Upper lobe of left lung (tissue), 6 donors: Measurements from ENCODE around the gene TMEM198. TPM values are rescaled to one million over a fixed set of nuclear protein-coding genes. Genes with fewer than 3 reads are reported as not detected.

Experiments
- ATAC-seq, 2 donors: fragments of 200-7000 bp; cut with Tn5 transposase; one replicate each; pipeline ENCODE4 v1.9.1; 2022; ENCODE audit warnings: mild to moderate bottlenecking in 2 of 2, moderate library complexity in 2 of 2; ENCODE audit not compliant: low FRiP score in 2 of 2
- DNase-seq, 2 donors: peaks; one replicate each; pipeline ENCODE4 v3.0.0-alpha.2; 2019 to 2020
- H3K27ac ChIP-seq, 4 donors: fragments of 200-600 bp; sonication (generic); one replicate each; pipeline ENCODE4 v1.5.1; 2016 to 2019
- H3K27me3 ChIP-seq, 4 donors: fragments of 200-600 bp; sonication (generic); one replicate each; pipeline ENCODE4 v1.5.1; 2017 to 2019
- H3K36me3 ChIP-seq, 4 donors: fragments of 200-600 bp; sonication (generic); one replicate each; pipeline ENCODE4 v1.5.1; 2016 to 2019
- H3K4me1 ChIP-seq, 4 donors: fragments of 200-600 bp; sonication (generic); one replicate each; pipeline ENCODE4 v1.5.1; 2018 to 2019
- H3K4me3 ChIP-seq, 4 donors: fragments of 200-600 bp; sonication (generic); one replicate each; pipeline ENCODE4 v1.5.1; 2017 to 2019; ENCODE audit warnings: mild to moderate bottlenecking in 2 of 4, moderate library complexity in 1 of 4
- H3K9me3 ChIP-seq, 4 donors: fragments of 200-600 bp; sonication (generic); one replicate each; pipeline ENCODE4 v1.5.1; 2018 to 2019
- EP300 ChIP-seq, 4 donors: sonication (generic); formaldehyde crosslinking; IDR thresholded peaks; one replicate each; pipeline ENCODE4 v1.5.1; 2017; ENCODE audit warnings: antibody characterized with exemption in 4 of 4, control low read depth in 2 of 4
- POLR2A ChIP-seq, 4 donors: fragments of 450-650 bp; IDR thresholded peaks; one replicate each; pipeline ENCODE4 v1.5.1; 2016 to 2017; ENCODE audit warnings: antibody characterized with exemption in 4 of 4, mild to moderate bottlenecking in 2 of 4
- POLR2AphosphoS5 ChIP-seq, 2 donors: sonication (generic); formaldehyde crosslinking; IDR thresholded peaks; one replicate each; pipeline ENCODE4 v1.5.1; 2017; ENCODE audit warnings: antibody characterized with exemption in 2 of 2
- WGBS, 2 donors: methylation state at CpG; one replicate each; pipeline ENCODE4 v1.1.5; 2017 to 2018; 5-methylcytosine and 5-hydroxymethylcytosine counted together
- total RNA-seq, 6 donors: library from RNA; depleted of rRNA in 4 of 6; stranded (reverse); fragments of >200 nt in 4 of 6; gene quantifications; one replicate each; pipeline versions ENCODE4 v1.1.0 to v1.2.1, GENCODE V29; 2016 to 2021
- TF ChIP-seq, protein P1 (sequence below), 6 experiments: fragments of 450-650 bp in 4 of 6; fragments of 200-600 bp in 2 of 6; sonication (generic) in 2 of 6; IDR thresholded peaks; one replicate each; pipeline ENCODE4 v1.5.1; 2016 to 2019; ENCODE audit warnings: antibody characterized with exemption in 6 of 6
- donor health status: DM: no; HTN: no; CAD: no; lungs with moderate emphysema.
- donor health status: DM: no; HTN: yes; CAD: no; lungs with severe emphysema.

TMEM198 gene
- total RNA-seq, 6 donors from 2014 or later = 1.9 to 12.6 (median 4.2) TPM

DNA sequence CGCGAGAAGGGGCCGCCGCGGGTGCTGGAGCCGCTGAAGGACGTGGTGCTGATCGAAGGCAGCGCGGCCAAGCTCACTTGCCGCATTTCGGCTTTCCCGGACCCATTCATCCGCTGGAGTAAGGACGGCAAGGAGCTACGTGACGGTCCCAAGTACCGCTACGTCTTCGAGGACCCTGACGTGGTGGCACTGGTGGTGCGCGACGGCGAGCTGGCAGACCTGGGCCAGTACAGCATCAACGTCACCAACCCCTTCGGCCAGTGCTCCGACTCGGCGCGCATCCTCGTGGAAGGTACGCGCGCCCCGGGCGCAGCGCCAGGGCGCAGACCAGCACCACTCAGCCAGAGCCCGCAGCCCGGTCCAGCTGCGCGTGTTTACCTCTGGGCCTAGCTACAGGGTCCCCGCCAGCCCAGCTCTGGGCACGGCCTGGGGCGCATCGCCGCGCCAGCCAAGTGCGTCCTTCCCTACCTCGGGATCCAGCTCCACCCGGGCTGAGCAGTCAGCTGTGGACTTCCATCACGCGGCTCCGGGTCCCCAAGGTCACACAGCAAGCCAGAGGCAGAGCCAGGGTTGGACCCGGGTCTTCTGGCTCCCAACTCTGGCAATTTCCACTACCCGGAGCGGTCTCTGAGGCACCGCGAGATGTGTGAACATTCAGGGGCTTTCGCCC, 46.9 kb upstream of the TMEM198 start:
- 3 to 9% methylated on average over 36 to 51 of the region's 61 CpGs for WGBS, 2 donors
- no peak for TF ChIP-seq POLR2AphosphoS5 (IDR thresholded peaks at IDR 0.05)
- TF ChIP-seq, protein P1, sequence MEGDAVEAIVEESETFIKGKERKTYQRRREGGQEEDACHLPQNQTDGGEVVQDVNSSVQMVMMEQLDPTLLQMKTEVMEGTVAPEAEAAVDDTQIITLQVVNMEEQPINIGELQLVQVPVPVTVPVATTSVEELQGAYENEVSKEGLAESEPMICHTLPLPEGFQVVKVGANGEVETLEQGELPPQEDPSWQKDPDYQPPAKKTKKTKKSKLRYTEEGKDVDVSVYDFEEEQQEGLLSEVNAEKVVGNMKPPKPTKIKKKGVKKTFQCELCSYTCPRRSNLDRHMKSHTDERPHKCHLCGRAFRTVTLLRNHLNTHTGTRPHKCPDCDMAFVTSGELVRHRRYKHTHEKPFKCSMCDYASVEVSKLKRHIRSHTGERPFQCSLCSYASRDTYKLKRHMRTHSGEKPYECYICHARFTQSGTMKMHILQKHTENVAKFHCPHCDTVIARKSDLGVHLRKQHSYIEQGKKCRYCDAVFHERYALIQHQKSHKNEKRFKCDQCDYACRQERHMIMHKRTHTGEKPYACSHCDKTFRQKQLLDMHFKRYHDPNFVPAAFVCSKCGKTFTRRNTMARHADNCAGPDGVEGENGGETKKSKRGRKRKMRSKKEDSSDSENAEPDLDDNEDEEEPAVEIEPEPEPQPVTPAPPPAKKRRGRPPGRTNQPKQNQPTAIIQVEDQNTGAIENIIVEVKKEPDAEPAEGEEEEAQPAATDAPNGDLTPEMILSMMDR (IDR thresholded peaks at IDR 0.05) = no peak
- no peak for TF ChIP-seq EP300 (IDR thresholded peaks at IDR 0.05)
- no peak for TF ChIP-seq POLR2A (IDR thresholded peaks at IDR 0.05)
- Histone ChIP-seq H3K4me3 (peak overlapping the region in 3 of 4 donors; percentile 68 to 75 (median 74)), H3K27me3 (peaks cover 0 to 27% (median 15%) of the 10 kb centered on the region in 4 donors), H3K4me1 (peaks cover 19 to 30% (median 30%) of the 10 kb centered on the region in 4 donors), H3K27ac (peak overlapping the region in 1 of 4 donors; percentile 94), H3K9me3 (no peaks in the 10 kb centered on the region), H3K36me3 (peaks cover 0 to 4% (median 2%) of the 10 kb centered on the region in 4 donors)
- DNase-seq = peak in 1 of 2 donors; percentile 87
- ATAC-seq = no peak

DNA sequence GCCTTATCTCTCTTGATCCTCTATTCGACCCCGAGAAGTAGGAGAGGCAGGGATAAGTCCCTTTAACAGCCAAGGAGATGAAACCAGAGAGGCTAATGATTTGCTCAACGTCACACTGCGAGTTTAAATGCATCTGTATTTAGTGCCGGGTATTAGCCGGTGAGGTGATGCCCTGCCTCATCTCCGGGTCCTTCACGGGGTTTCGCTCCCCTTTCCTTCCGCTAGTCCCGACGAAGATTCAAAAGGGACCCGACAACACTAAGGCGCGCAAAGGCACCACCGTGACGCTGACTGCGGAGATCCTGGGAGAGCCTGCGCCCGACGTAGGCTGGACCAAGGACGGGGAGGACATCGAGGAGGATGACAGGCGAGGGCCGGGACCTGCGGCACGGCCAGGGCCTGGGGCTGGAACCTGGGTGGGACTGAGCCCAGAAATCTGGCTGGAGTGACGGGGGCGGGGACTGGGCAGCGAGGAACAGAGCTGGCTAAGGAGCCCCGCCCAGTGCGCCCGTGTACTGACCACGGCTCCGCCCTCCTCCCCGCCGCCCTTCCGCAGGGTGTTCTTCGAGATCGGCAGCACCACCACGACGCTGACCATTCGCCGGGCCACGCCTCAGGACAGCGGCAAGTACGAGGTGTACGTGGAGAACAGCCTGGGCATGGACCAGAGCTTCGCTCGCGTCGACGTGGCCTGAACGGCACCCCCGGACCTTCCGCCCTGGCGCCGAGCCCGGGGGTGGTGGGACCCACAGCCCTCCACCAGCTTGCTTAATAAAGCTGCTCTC, 46.1 kb upstream of the TMEM198 start:
- Histone ChIP-seq H3K9me3 (no peaks in the 10 kb centered on the region), H3K4me1 (peaks cover 19 to 30% (median 30%) of the 10 kb centered on the region in 4 donors), H3K4me3 (peak overlapping the region; percentile 46 to 75 (median 71)), H3K27me3 (peaks cover 0 to 26% (median 15%) of the 10 kb centered on the region in 4 donors), H3K27ac (peak overlapping the region; percentile 84 to 95 (median 94)), H3K36me3 (peaks cover 0 to 11% (median 5%) of the 10 kb centered on the region in 4 donors)
- DNase-seq (peak; percentile 95), ATAC-seq (peak; percentile 90 to 92)
- 1 to 9% methylated on average over 10 to 40 of the region's 59 CpGs for WGBS, 2 donors
- TF ChIP-seq EP300 (IDR thresholded peaks at IDR 0.05) (no peak), POLR2AphosphoS5 (IDR thresholded peaks at IDR 0.05) (peak; percentile 85 to 95), POLR2A (IDR thresholded peaks at IDR 0.05) (peak; percentile 5 to 77 (median 63))
- TF ChIP-seq, protein P1 (IDR thresholded peaks at IDR 0.05) = no peak

DNA sequence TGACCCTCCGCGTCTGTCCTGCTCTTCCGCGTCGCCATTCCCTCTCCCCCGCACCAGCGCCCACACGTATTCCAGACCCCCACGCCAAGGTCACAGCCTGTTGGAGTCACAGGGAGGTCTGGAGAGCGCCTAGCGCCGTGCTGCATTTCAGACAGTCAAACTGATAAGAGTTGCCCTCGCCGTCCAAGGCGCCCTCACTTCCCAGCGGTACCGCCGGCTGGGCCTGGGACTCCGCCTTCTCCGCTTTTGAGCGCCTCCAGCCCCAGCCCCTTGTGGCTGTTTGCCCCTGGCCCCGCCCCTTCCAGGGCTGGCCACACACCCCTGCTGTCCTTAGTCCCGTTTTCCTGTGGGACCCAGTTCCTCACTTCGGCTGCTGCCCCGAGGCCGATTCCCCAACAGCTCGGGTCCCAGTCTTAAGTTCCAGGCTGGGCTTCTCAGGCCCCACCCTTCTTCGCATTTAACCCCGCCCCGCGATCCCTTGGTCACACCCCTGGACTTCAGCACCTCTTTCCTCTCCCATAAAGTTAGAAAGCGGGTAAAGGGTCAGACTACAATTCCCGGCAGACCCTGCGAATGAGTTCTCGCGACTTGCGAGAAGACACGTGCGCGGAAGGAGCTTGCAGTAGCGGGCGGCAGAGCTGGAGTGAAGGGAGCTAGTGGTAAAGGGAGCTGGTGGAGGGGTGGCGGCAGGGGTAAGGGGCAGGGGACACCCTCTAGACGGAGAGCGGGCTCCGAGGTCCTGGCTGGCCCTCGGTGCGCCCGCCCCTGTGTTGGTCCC, 45.4 kb upstream of the TMEM198 start, which contains the start of gene GMPPA:
TSS of gene GMPPA (plus strand) at position 612 of the 778 bp plus-strand sequence. CDS start 1,085 bp downstream, outside the sequence.
- TF ChIP-seq POLR2AphosphoS5 (IDR thresholded peaks at IDR 0.05) (peak; percentile 89 to 90), POLR2A (IDR thresholded peaks at IDR 0.05) (peak in 3 of 4 donors; percentile 6 to 76 (median 12)), EP300 (IDR thresholded peaks at IDR 0.05) (peak in 1 of 4 donors; percentile 46)
- TF ChIP-seq, protein P1 (IDR thresholded peaks at IDR 0.05) = peak in 1 of 6 experiments; percentile 4
- WGBS, 2 donors = 0 to 1% methylated on average over 34 to 48 of the region's 49 CpGs
- H3K4me3 ChIP-seq = peak within 1 kb of the TSS; percentile 68 to 77 (median 74)
- peaks cover 0 to 23% (median 14%) of the 10 kb centered on the region in 4 donors for H3K27me3 ChIP-seq
- peak within 1 kb of the TSS; percentile 84 to 95 (median 94) for H3K27ac ChIP-seq
- DNase-seq (peak; percentile 93 to 98), ATAC-seq (peak; percentile 95)
- no peaks in the 10 kb centered on the region for H3K9me3 ChIP-seq
- H3K36me3 ChIP-seq = peaks cover 0 to 16% (median 8%) of the 10 kb centered on the region in 4 donors
- H3K4me1 ChIP-seq = peaks cover 19 to 30% (median 30%) of the 10 kb centered on the region in 4 donors

DNA sequence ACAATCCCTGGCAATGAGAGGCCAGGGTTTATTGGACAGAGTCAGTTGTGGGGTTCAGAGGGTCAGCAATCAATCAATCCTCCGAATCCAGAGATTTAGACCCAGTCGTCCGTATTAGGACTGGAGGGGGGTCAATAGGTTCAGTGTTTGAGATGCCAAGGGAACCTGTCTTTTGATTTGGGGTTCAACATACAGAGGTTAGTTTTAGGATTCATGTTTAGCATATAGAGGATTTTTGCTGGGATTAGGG, 44.8 kb upstream of the TMEM198 start:
- ATAC-seq = no peak
- Histone ChIP-seq H3K4me3 (peak overlapping the region; percentile 68 to 77 (median 74)), H3K27ac (peak overlapping the region; percentile 84 to 95 (median 94)), H3K27me3 (peaks cover 0 to 23% (median 12%) of the 10 kb centered on the region in 4 donors), H3K9me3 (no peaks in the 10 kb centered on the region), H3K4me1 (peaks cover 19 to 30% (median 30%) of the 10 kb centered on the region in 4 donors), H3K36me3 (peaks cover 3 to 21% (median 13%) of the 10 kb centered on the region in 4 donors)
- TF ChIP-seq, protein P1 (IDR thresholded peaks at IDR 0.05) = no peak
- TF ChIP-seq EP300 (IDR thresholded peaks at IDR 0.05) (no peak), POLR2A (IDR thresholded peaks at IDR 0.05) (no peak), POLR2AphosphoS5 (IDR thresholded peaks at IDR 0.05) (no peak)
- WGBS, 2 donors = 0 to 3% methylated on average over 3 of the region's 3 CpGs
- no peak for DNase-seq
